Spleen (tissue), 7 donors: ENCODE data around the gene GSKIP.

Experiments
- CTCF ChIP-seq, 11 experiments: fragments of 200-600 bp in 7 of 11; fragments of 450-650 bp in 4 of 11; sonication (generic) in 4 of 11; IDR thresholded peaks in 8 of 11; conservative IDR thresholded peaks in 3 of 11; 1 replicate in 7 of 11; 2 replicates in 4 of 11; pipeline versions ENCODE4 v1.4.0 to v1.8.0; 2016 to 2021; ENCODE audit warnings: antibody characterized with exemption in 11 of 11, inconsistent platforms in 4 of 11, mild to moderate bottlenecking in 1 of 11
- POLR2A ChIP-seq, 3 donors: fragments of 450-650 bp; IDR thresholded peaks; one replicate each; pipeline ENCODE4 v1.5.1; 2017; ENCODE audit warnings: antibody characterized with exemption in 3 of 3, mild to moderate bottlenecking in 1 of 3
- POLR2AphosphoS5 ChIP-seq, 3 donors: sonication (generic); formaldehyde crosslinking; IDR thresholded peaks; one replicate each; pipeline ENCODE4 v1.5.1; 2017; ENCODE audit warnings: antibody characterized with exemption in 3 of 3
- donor health status: DM: no; HTN: no; CAD: no; lungs with moderate emphysema.
- donor health status: DM: no; HTN: no; CAD: no.
- donor health status: DM: no; HTN: no; CAD: no.

- no peak for TF ChIP-seq CTCF (IDR thresholded peaks at IDR 0.05 in 8 of 11, conservative IDR thresholded peaks at IDR 0.05 in 3 of 11)
- TF ChIP-seq POLR2A (IDR thresholded peaks at IDR 0.05), result no peak
- no peak for TF ChIP-seq POLR2AphosphoS5 (IDR thresholded peaks at IDR 0.05)
Observed at GRCh38 chr14:96357216-96357615, 6.1 kb upstream of the GSKIP start.
